Pancreas (tissue), 10 donors: ENCODE results near the gene BMPR1B. TPM values are rescaled to one million over a fixed set of nuclear protein-coding genes. Genes with fewer than 3 reads are reported as not detected.
"Not testable (repeated sequence)": the region's sequence is repeated elsewhere in the genome, so short reads cannot be mapped to it uniquely, and the experiment has no call there.

ENCODE experiments used
- ATAC-seq, 4 donors: fragments of 200-7000 bp; cut with Tn5 transposase; one replicate each; pipeline versions ENCODE4 v1.8.0 to v1.9.1; 2020; ENCODE audit warnings: mild to moderate bottlenecking in 4 of 4, moderate library complexity in 4 of 4
- DNase-seq, 6 donors: peaks; one replicate each; pipeline ENCODE4 v3.0.0-alpha.2; 2020
- FAIRE-seq: peaks from 2 replicates; lab custom pipeline; 2012; peaks lifted over from hg19 to GRCh38; lab: Jason Lieb, UNC
- H3K27ac ChIP-seq, 4 donors: fragments of 200-600 bp; sonication (generic); 1 replicate in 3 of 4; 2 replicates in 1 of 4; pipeline versions ENCODE4 v1.5.0 to v1.8.0; 2020
- H3K27me3 ChIP-seq, 4 donors: fragments of 200-600 bp; one replicate each; pipeline ENCODE4 v1.8.0; 2021
- H3K36me3 ChIP-seq, 3 donors: fragments of 200-600 bp; sonication (generic) in 1 of 3; one replicate each; pipeline versions ENCODE4 v1.5.0 to v1.8.0; 2020 to 2021
- H3K4me1 ChIP-seq, 3 donors: fragments of 200-600 bp; one replicate each; pipeline ENCODE4 v1.8.0; 2021
- H3K4me3 ChIP-seq, 4 donors: fragments of 200-600 bp; sonication (generic) in 2 of 4; one replicate each; pipeline versions ENCODE4 v1.5.0 to v1.8.0; 2020 to 2021
- H3K9me3 ChIP-seq, 4 donors: fragments of 200-600 bp; one replicate each; pipeline ENCODE4 v1.8.0; 2021
- WGBS, 2 donors: extraction: QIAGEN DNeasy Blood & Tissue Kit; methylation state at CpG; one replicate each; pipeline ENCODE4 v1.1.7; 2013; 5-methylcytosine and 5-hydroxymethylcytosine counted together
- intact Hi-C, 3 donors: fragments of 100-400 bp; cut with DNase I; formaldehyde crosslinking; loops; one replicate each; pipeline versions ENCODE4 v1.11.1 to v1.14.2; 2022
- polyA plus RNA-seq, 2 donors: library from polyadenylated mRNA; stranded (reverse); fragments of 200-250 nt; gene quantifications; one replicate each; pipeline ENCODE4 v1.2.3, GENCODE V29; 2013
- total RNA-seq, 6 donors: library from RNA; stranded (reverse); fragmentation: NEBNext Ultra II Directional in 4 of 6; extraction: Animal tissue kit (Norgen Biotek cat#: 25700) in 4 of 6; gene quantifications; one replicate each; pipeline versions ENCODE4 v1.2.1 to v1.2.4, GENCODE V29; 2021 to 2023
- TF ChIP-seq, protein P1 (sequence below), 4 donors: fragments of 200-600 bp; sonication (generic) in 3 of 4; IDR thresholded peaks; one replicate each; pipeline versions ENCODE4 v1.5.0 to v1.8.0; 2021; ENCODE audit warnings: antibody characterized with exemption in 4 of 4
- donor health status: healthy with polysubstance abuse.
- donor health status: DM: no; HTN: no; CAD: no; lungs with moderate emphysema.
- donor health status: DM: no; HTN: no; CAD: no.
- donor health status: control.
- donor health status: control.
- donor health status: Bipolar disorder and iron deficiency.
- donor health status: DM: yes; HTN: yes; CAD: no.
- donor health status: DM: no; HTN: no; CAD: no.
- donor health status: DM: no; HTN: no; CAD: no.
- donor health status: DM: yes; HTN: yes; CAD: no.

The BMPR1B gene
- total and polyA plus RNA-seq, 8 donors, result 0.46 to 3.7 (median 1.6) TPM

DNA sequence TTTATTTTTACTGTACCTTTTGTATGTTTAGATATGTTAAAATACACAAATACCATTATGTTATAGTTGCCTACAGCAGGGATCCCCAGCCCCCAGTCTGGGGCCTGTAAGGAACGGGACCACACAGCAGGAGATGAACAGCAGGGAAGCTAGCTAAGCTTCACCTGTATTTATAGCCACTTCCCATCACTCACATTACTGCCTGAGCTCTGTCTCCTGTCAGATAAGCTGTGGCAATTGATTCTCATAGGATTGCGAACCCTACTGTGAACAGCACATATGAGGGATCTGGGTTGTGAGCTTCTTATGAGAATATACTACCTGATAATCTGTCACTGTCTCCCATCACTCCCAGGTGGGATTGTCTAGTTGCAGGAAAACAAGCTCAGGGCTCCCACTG lies 73.9 kb downstream of the BMPR1B start:
- DNase-seq, result no peak
- no peaks in the 10 kb centered on the region for H3K9me3 ChIP-seq
- no peaks in the 10 kb centered on the region for H3K36me3 ChIP-seq
- no peak for FAIRE-seq
- H3K27ac ChIP-seq, result no peak overlapping the region
- no peak overlapping the region for H3K4me3 ChIP-seq
- WGBS, 2 donors, result 65 to 90% methylated on average over 2 of the region's 2 CpGs
- H3K27me3 ChIP-seq, result no peaks in the 10 kb centered on the region
- TF ChIP-seq, protein P1, sequence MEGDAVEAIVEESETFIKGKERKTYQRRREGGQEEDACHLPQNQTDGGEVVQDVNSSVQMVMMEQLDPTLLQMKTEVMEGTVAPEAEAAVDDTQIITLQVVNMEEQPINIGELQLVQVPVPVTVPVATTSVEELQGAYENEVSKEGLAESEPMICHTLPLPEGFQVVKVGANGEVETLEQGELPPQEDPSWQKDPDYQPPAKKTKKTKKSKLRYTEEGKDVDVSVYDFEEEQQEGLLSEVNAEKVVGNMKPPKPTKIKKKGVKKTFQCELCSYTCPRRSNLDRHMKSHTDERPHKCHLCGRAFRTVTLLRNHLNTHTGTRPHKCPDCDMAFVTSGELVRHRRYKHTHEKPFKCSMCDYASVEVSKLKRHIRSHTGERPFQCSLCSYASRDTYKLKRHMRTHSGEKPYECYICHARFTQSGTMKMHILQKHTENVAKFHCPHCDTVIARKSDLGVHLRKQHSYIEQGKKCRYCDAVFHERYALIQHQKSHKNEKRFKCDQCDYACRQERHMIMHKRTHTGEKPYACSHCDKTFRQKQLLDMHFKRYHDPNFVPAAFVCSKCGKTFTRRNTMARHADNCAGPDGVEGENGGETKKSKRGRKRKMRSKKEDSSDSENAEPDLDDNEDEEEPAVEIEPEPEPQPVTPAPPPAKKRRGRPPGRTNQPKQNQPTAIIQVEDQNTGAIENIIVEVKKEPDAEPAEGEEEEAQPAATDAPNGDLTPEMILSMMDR (IDR thresholded peaks at IDR 0.05), result no peak
- ATAC-seq, result no peak
- intact Hi-C loops, result no loop called here
- no peaks in the 10 kb centered on the region for H3K4me1 ChIP-seq

DNA sequence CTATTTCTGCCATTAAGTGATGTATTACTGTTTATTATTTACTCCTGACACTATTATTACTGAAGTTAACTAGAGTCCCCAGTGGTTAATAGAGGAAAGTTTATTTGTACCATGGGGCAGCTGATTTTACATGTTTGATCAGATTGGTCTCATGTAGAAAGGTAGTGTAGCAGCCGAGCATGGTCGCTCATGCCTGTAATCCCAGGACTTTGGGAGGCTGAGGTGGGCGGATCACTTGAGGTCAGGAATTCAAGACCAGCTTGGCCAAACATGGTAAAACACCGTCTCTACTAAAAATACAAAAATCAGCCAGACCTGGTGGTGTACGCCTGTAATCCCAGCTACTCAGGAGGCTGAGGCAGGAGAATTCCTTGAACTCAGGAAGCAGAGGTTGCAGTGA lies 74.6 kb downstream of the BMPR1B start:
- FAIRE-seq, H3K27me3 ChIP-seq, H3K27ac ChIP-seq, DNase-seq, H3K4me3 ChIP-seq, H3K36me3 ChIP-seq, ATAC-seq, H3K9me3 ChIP-seq, H3K4me1 ChIP-seq, intact Hi-C loops: not testable (repeated sequence)
- WGBS, 2 donors, result 84 to 87% methylated on average over 5 of the region's 5 CpGs

DNA sequence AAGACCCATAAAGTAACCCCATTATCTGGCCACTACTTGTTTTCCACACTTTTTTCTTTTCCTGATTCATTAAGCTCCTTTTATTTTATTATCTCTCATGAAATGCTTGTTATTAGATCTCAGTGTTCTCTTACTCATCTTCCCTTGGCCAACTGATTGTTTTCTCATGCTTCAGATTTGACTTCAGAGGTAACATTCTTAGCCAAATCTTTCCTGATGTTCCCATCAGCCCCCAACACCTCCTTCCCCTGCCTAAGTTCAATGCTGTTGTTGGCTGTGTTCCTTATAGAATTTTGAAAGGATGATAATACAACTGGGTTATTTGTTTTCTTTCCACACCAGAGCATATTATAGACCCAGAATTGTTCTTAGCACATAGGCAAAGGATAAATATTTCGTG lies 75.6 kb downstream of the BMPR1B start:
- FAIRE-seq (no peak), DNase-seq (no peak)
- 46 to 63% methylated on average over 1 of the region's 1 CpG for WGBS, 2 donors

DNA sequence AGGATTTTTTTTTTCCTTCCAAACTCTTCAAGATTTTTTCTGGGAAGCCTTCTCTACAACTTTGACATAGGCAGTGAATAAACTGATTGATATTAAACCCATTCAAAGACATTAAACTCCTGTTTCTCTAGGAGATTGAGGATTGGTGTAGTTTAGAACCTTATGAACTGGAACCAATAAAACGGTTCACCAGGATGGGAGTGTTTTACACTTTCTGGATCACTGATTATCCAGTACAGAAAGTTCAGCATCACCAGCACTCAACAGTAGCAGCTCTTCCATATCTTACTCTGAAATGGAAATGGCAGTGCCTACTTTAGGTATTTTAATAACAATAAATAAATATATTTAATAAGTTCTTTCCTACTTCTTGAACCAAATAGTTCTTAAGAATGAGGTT lies 76.7 kb downstream of the BMPR1B start:
- TF ChIP-seq, protein P1 (IDR thresholded peaks at IDR 0.05), result no peak
- Histone ChIP-seq H3K36me3 (no peaks in the 10 kb centered on the region), H3K4me3 (no peak overlapping the region), H3K27ac (no peak overlapping the region), H3K27me3 (no peaks in the 10 kb centered on the region), H3K4me1 (no peaks in the 10 kb centered on the region), H3K9me3 (no peaks in the 10 kb centered on the region)
- 64 to 74% methylated on average over 1 of the region's 1 CpG for WGBS, 2 donors
- no peak for ATAC-seq
- no peak for FAIRE-seq
- intact Hi-C loops, result no loop called here
- DNase-seq, result no peak

More for the DNA sequence above, 75.6 kb downstream of the BMPR1B start:
- Histone ChIP-seq H3K4me3 (no peak overlapping the region), H3K27me3 (no peaks in the 10 kb centered on the region), H3K36me3 (no peaks in the 10 kb centered on the region), H3K4me1 (no peaks in the 10 kb centered on the region), H3K9me3 (no peaks in the 10 kb centered on the region), H3K27ac (no peak overlapping the region)
- TF ChIP-seq, protein P1 (IDR thresholded peaks at IDR 0.05), result no peak
- no peak for ATAC-seq
- intact Hi-C loops, result no loop called here

DNA sequence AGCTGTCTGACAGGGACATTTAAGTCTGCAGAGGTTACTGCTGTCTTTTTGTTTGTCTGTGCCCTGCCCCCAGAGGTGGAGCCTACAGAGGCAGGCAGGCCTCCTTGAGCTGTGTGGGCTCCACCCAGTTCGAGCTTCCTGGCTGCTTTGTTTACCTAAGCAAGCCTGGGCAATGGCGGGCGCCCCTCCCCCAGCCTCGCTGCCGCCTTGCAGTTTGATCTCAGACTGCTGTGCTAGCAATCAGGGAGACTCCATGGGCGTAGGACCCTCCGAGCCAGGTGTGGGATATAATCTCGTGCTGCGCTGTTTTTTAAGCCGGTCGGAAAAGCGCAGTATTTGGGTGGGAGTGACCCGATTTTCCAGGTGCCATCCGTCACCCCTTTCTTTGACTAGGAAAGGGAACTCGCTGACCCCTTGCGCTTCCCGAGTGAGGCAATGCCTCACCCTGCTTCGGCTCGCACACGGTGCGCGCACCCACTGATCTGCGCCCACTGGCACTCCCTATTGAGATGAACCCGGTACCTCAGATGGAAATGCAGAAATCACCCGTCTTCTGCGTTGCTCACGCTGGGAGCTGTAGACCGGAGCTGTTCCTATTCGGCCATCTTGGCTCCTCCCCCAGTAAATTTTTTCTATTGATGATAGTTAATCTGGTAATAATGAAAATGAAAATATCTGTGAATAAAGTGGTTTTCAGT lies 83.6 kb downstream of the BMPR1B start:
- H3K27me3 ChIP-seq, H3K4me1 ChIP-seq, H3K27ac ChIP-seq, H3K36me3 ChIP-seq, H3K9me3 ChIP-seq, intact Hi-C loops, ATAC-seq, H3K4me3 ChIP-seq, FAIRE-seq: not testable (repeated sequence)
- WGBS, 2 donors, result 77 to 86% methylated on average over 25 to 28 of the region's 29 CpGs
- DNase-seq, result peak in 1 of 6 donors; percentile 13

DNA sequence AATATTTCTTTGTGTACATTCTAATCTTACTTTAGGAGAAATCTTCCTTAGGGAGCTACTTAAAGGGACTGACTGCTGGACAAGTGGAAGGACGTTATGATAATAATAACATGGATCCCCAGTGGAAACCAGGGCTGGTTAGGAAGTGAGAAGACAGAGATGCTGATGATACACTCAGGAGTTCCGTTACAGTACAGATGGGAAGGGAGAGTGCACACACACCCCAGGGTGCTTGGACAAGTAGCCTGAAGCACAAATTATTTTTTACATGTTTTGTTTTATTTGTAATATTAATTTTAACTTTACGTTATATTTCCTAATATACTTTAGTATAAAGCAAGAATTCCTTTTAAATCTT lies 84.1 kb downstream of the BMPR1B start:
- H3K4me1 ChIP-seq, result no peaks in the 10 kb centered on the region
- no peaks in the 10 kb centered on the region for H3K9me3 ChIP-seq
- no peaks in the 10 kb centered on the region for H3K27me3 ChIP-seq
- DNase-seq (no peak), FAIRE-seq (no peak), ATAC-seq (no peak)
- 54 to 59% methylated on average over 3 of the region's 3 CpGs for WGBS, 2 donors
- TF ChIP-seq, protein P1 (IDR thresholded peaks at IDR 0.05), result no peak
- H3K27ac ChIP-seq, result no peak overlapping the region
- intact Hi-C loops, result no loop called here
- H3K4me3 ChIP-seq, result no peak overlapping the region
- H3K36me3 ChIP-seq, result no peaks in the 10 kb centered on the region
